ENCODE results near the gene FPGS. TPM values are rescaled to one million over a fixed set of nuclear protein-coding genes. Genes with fewer than 3 reads are reported as not detected.

Gene FPGS
- total and polyA plus RNA-seq, 11 donors, result 36.8 to 55.1 (median 41.5) TPM

DNA sequence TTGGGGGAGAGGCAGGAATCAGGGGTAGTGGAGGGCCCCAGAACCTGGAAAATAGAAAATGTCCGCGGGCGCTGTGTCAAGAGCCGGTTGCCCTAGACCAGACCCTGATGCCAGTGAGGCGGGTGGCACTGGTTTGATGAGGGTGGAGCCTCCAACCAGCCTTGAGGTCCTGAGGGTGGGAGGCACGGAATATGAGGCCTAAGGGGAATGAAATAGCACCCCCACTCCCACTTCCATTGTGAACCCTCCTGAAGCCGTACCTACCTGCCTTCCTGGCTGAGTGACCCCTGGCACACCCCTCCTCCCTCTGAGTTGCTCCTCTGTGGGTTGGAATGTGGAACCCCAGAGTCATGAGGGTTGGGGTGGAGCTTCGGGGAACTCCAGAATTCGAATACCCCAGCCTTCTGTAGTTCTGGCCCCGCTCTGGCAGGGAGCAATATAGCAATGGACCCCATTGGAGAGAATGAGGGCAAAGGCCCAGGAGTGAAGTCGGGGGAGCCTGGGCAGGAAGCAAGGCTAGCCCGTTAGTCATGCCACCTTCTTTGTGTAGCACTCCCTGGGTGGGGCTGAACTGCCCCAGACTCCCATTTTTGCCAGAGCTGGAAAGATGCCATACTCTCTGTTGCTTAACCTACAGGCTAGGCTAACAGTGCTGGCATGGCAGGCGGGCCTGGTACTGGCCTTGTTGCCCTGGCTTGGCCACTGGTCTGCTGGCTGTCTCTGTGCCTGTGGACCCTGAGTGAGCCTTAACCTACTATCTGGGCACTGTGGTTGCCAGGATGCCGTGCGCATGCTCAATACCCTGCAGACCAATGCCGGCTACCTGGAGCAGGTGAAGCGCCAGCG lies 1.0 kb downstream of the FPGS start:
- ATAC-seq (peak in 3 of 4 donors; percentile 2 to 17 (median 16)), DNase-seq (no peak)
- TF ChIP-seq POLR2A (IDR thresholded peaks at IDR 0.05), result no peak
- TF ChIP-seq, protein P1, sequence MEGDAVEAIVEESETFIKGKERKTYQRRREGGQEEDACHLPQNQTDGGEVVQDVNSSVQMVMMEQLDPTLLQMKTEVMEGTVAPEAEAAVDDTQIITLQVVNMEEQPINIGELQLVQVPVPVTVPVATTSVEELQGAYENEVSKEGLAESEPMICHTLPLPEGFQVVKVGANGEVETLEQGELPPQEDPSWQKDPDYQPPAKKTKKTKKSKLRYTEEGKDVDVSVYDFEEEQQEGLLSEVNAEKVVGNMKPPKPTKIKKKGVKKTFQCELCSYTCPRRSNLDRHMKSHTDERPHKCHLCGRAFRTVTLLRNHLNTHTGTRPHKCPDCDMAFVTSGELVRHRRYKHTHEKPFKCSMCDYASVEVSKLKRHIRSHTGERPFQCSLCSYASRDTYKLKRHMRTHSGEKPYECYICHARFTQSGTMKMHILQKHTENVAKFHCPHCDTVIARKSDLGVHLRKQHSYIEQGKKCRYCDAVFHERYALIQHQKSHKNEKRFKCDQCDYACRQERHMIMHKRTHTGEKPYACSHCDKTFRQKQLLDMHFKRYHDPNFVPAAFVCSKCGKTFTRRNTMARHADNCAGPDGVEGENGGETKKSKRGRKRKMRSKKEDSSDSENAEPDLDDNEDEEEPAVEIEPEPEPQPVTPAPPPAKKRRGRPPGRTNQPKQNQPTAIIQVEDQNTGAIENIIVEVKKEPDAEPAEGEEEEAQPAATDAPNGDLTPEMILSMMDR (IDR thresholded peaks at IDR 0.05), result no peak
- H3K27me3 ChIP-seq, result no peaks in the 10 kb centered on the region
- H3K36me3 ChIP-seq, result peaks cover 0 to 47% (median 34%) of the 10 kb centered on the region in 9 donors
- H3K27ac ChIP-seq, result peak overlapping the region; percentile 86 to 97 (median 95)
- WGBS, 4 donors, result 36 to 49% (median 45%) methylated on average over 11 to 18 of the region's 18 CpGs
- no peaks in the 10 kb centered on the region for H3K9me3 ChIP-seq
- peak overlapping the region; percentile 51 to 87 (median 76) for H3K4me3 ChIP-seq
- peaks cover 5 to 32% (median 19%) of the 10 kb centered on the region in 12 donors for H3K4me1 ChIP-seq
- intact Hi-C loops (cut with DNase I), result loop anchor here in 7 of 10 donors (2.0 to 5.0 kb wide), 5 partner anchors 17 to 114 kb away; partner anchors contain the start of genes AK1 (in 1 of the 7), CDK9 (in 1 of the 7) and ST6GALNAC4 (in 1 of the 7)

DNA sequence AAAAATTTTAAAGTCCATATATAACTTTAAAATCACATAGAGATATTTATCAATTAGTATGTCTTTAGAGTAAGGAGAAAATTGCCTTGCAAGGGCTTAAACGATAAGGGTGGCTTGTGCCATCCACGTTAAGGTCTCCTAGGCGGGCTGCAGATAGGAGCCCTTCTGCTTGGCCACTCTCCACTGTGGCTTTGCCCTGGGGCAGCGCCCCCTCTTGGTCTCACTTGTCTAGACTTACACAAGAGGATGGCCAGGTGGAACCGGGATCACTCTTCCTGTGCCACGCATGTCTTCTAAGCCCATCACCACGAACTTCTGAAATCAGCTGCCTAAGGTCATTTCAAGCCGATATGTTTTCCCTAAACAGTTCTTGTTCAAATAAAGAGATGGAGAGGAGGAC lies 2.9 kb downstream of the FPGS start:
- H3K36me3 ChIP-seq, result peaks cover 0 to 62% (median 47%) of the 10 kb centered on the region in 9 donors
- H3K4me3 ChIP-seq, result no peak overlapping the region
- TF ChIP-seq, protein P1 (IDR thresholded peaks at IDR 0.05), result peak in 9 of 12 donors; percentile 4 to 43 (median 23)
- TF ChIP-seq POLR2A (IDR thresholded peaks at IDR 0.05), result no peak
- H3K27me3 ChIP-seq, result no peaks in the 10 kb centered on the region
- 69 to 83% (median 73%) methylated on average over 8 of the region's 8 CpGs for WGBS, 4 donors
- no peaks in the 10 kb centered on the region for H3K9me3 ChIP-seq
- H3K27ac ChIP-seq, result no peak overlapping the region
- peak in 2 of 5 donors; percentile 23 to 53 for DNase-seq
- intact Hi-C loops (cut with DNase I), result no loop called here
- no peak for ATAC-seq
- H3K4me1 ChIP-seq, result peaks cover 5 to 42% (median 22%) of the 10 kb centered on the region in 12 donors

DNA sequence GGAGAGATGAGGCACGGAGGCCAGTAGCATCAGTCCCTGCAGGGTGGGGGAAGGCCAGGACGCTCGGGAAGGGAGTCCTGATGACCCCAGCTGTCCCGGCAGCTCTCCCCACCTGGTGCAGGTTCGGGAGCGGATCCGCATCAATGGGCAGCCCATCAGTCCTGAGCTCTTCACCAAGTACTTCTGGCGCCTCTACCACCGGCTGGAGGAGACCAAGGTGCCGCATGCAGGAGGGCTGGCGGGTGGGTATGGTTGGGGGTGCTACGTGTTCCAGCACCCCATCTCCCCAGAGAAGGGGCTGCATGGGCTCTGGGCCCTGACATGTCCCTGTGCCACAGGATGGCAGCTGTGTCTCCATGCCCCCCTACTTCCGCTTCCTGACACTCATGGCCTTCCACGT lies 4.2 kb downstream of the FPGS start:
- no peak overlapping the region for H3K4me3 ChIP-seq
- 94 to 99% (median 96%) methylated on average over 7 to 14 of the region's 14 CpGs for WGBS, 4 donors
- no peak for DNase-seq
- ATAC-seq, result no peak
- no peak for TF ChIP-seq POLR2A (IDR thresholded peaks at IDR 0.05)
- H3K27ac ChIP-seq, result no peak overlapping the region
- peaks cover 5 to 40% (median 21%) of the 10 kb centered on the region in 12 donors for H3K4me1 ChIP-seq
- intact Hi-C loops (cut with DNase I), result no loop called here
- no peaks in the 10 kb centered on the region for H3K9me3 ChIP-seq
- peaks cover 0 to 68% (median 59%) of the 10 kb centered on the region in 9 donors for H3K36me3 ChIP-seq
- no peaks in the 10 kb centered on the region for H3K27me3 ChIP-seq

DNA sequence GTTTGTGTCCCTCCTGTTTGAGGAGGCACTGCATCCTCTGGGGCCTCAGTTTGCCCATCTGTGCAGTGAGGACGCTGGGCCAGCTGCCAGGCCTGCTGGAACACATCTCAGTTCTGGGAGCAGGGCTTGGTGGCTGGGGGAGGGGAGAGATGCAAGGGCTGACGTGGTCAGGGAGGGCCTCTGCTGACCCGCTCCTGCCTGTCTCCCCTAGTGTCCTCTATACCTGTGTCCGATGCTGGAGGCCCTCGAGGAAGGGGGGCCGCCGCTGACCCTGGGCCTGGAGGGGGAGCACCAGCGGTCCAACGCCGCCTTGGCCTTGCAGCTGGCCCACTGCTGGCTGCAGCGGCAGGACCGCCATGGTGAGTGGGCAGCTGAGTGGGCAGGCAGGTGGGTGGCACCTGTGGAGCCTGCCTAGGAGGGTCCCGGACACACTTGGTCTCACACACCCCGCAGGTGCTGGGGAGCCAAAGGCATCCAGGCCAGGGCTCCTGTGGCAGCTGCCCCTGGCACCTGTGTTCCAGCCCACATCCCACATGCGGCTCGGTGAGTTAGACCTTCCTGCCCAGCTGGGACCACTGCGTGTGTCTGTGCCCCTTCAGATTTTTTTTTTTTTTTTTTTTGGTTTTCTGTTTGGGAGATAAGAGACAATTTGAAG lies 5.8 kb downstream of the FPGS start:
- TF ChIP-seq, protein P1 (IDR thresholded peaks at IDR 0.05), result no peak
- TF ChIP-seq POLR2A (IDR thresholded peaks at IDR 0.05), result no peak
- no peak overlapping the region for H3K4me3 ChIP-seq
- H3K4me1 ChIP-seq, result peaks cover 5 to 31% (median 16%) of the 10 kb centered on the region in 12 donors
- no peaks in the 10 kb centered on the region for H3K27me3 ChIP-seq
- WGBS, 4 donors, result 85 to 87% (median 87%) methylated on average over 8 to 17 of the region's 17 CpGs
- ATAC-seq (peak in 1 of 4 donors; percentile 4), DNase-seq (no peak)
- H3K27ac ChIP-seq, result peak overlapping the region in 7 of 12 donors; percentile 6 to 76 (median 42)
- intact Hi-C loops (cut with DNase I), result no loop called here
- H3K36me3 ChIP-seq, result peaks cover 0 to 84% (median 74%) of the 10 kb centered on the region in 9 donors
- no peaks in the 10 kb centered on the region for H3K9me3 ChIP-seq
